CD4-positive, alpha-beta T cell treated with Interferon gamma for 1 hour (primary cell): ENCODE measurements around the gene FES.
"Not testable (repeated sequence)": the region's sequence is repeated elsewhere in the genome, so short reads cannot be mapped to it uniquely, and the experiment has no call there.

Experiments used
- DNase-seq: peaks from one replicate; pipeline ENCODE4 v3.0.0-alpha.2; 2020

The FES gene

DNA sequence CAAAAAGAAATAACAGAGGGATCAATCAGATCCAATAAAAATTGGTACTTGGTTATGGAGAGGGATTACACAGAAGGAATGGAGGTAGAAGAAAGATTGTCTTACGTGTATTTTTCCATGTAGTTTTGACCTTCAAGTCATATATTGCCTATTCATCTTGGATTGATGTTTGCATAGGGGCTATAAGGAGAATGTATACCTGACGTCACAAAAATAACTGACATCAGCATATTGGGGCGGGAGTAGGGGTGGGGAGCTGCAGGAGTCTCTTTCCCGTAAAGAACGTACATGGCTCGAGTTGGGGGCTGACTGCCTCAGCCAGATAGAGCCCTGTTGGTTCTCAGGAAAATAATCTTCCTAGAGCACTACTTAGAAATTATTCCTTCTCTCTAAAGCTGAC lies 21.8 kb upstream of the FES start:
- no peak for DNase-seq

GRCh38 chr15:90862964-90863778 lies 21.1 kb upstream of the FES start:
- DNase-seq = peak; percentile 53

- no peak for DNase-seq
These were observed 20.3 kb upstream of the FES start for GRCh38 chr15:90863987-90864386.

DNA sequence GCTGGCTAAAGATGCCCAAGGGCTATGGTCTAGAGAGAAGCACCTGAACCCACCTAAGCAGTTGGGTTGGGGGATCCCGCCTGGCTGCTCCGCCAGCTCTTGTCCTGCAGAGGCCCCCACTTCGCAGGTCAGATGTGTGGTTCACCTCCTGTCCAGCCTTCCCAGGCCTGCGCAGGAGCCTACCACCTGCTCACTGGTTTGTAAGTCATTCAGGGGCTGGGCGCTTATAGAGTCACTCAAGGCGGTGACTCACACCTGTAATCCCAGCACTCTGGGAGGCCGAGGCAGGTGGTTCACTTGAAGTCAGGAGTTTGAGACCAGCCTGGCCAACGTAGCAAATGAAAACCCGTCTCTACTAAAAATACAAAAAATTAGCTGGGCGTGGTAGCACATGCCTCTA lies 19.8 kb upstream of the FES start:
- DNase-seq = no peak

DNA sequence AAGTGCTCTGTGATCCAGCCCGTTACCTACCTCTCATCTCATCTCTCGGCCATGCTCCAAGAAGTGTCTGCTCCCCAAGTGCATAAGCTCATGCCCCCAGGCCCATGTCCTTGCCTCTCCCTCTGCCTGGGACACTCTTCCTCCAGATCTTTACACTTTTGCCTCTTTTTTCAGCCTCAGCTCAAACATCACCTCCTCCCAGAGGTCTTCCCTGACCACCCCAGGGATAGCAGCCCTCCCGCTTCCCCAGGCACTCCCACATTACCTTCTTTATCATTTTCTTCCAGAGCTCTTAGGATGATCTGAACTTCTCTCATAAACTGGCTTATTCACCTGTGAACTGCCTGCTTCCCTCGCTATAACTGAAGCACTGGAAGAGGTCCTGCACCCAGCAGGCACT lies 18.6 kb upstream of the FES start:
- DNase-seq = no peak

GRCh38 chr15:90866161-90866715 lies 18.1 kb upstream of the FES start:
- DNase-seq = no peak

GRCh38 chr15:90866800-90867199 lies 17.5 kb upstream of the FES start:
- no peak for DNase-seq

GRCh38 chr15:90868261-90868689 lies 16.0 kb upstream of the FES start, which contains the start of gene FURIN:
TSS of gene FURIN (plus strand) at chr15:90868588. CDS start at chr15:90875741, 7,153 bp downstream.
- DNase-seq = no peak

- DNase-seq = no peak
These were observed 15.2 kb upstream of the FES start for GRCh38 chr15:90869140-90869541.

GRCh38 chr15:90869601-90870353 lies 14.5 kb upstream of the FES start:
- DNase-seq = peak; percentile 73

- no peak for DNase-seq
These were observed 13.8 kb upstream of the FES start for GRCh38 chr15:90870354-90871138.

- DNase-seq = peak; percentile 8
These were observed 13.1 kb upstream of the FES start for GRCh38 chr15:90871139-90871715.

- DNase-seq = no peak
These were observed 12.4 kb upstream of the FES start for GRCh38 chr15:90871716-90872485.

GRCh38 chr15:90872486-90873184 lies 11.7 kb upstream of the FES start:
- DNase-seq = peak; percentile 16

- no peak for DNase-seq
These were observed 10.8 kb upstream of the FES start for GRCh38 chr15:90873488-90873997.

GRCh38 chr15:90873998-90874605 lies 10.2 kb upstream of the FES start:
- no peak for DNase-seq

DNA sequence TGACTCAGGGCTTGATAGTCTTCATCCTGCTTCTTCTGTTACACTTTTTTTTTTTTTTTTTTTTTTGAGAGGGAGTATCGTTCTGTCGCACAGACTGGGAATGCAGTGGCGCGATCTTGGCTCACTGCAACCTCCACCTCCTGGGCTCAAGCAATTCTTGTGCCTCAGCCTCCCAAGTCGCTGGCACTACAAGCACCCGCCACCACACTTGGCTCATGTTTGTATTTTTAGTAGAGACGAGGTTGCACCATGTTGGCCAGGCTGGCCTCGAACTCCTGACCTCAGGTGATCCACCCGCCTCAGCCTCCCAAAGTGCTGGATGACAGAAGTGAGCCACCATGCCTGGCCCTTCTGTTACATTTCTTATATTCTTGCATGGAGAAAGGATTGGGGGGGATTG lies 9.3 kb upstream of the FES start:
- DNase-seq = not testable (repeated sequence)

GRCh38 chr15:90875549-90875981 lies 8.7 kb upstream of the FES start:
- no peak for DNase-seq

DNA sequence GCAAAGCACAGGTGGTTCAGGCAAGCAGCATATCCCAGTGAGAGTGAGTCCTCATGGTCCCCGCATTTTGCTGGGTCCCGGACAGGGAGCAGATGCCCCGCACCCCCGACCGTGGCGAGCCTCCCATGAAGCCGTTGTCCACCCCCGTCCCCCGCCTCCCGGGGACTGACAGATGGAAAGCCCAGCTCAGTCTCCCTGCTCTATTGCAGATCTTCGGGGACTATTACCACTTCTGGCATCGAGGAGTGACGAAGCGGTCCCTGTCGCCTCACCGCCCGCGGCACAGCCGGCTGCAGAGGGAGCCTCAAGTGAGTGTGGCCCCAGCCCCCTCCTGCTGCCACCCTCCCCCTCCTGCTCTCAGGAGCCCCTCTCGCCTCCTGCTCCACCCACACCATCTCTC lies 8.3 kb upstream of the FES start:
- no peak for DNase-seq

DNA sequence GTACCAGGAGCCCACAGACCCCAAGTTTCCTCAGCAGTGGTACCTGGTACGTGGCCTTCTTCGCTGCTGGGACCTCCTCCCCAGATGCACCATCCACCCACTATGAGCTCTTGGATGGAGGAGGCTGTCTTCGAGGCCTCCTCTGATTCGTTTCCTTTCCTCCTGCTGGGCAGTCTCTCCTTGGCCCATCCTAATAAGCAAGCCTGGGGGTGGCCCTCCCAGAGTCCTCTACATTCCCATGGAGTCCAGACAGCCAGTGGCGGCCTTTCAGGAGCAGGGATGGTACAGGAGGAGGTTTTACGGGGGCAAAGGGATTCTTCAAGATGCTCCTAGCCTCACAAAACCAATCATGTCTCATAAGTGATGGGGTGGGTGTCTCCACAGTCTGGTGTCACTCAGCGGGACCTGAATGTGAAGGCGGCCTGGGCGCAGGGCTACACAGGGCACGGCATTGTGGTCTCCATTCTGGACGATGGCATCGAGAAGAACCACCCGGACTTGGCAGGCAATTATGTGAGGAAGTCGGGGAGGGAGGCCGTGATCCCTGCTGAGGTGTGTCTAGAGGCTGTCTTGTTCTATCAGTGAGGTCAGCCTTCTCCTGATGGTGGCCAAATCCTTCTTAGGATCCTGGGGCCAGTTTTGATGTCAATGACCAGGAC lies 7.7 kb upstream of the FES start:
- DNase-seq = no peak
